ENCODE measurements around the gene DACT3. TPM values are rescaled to one million over a fixed set of nuclear protein-coding genes. Genes with fewer than 3 reads are reported as not detected.
"Not testable (repeated sequence)": the region's sequence is repeated elsewhere in the genome, so short reads cannot be mapped to it uniquely, and the experiment has no call there.

The DACT3 gene
- total RNA-seq, 1 donor from 2014 or later = 2.6 TPM

DNA sequence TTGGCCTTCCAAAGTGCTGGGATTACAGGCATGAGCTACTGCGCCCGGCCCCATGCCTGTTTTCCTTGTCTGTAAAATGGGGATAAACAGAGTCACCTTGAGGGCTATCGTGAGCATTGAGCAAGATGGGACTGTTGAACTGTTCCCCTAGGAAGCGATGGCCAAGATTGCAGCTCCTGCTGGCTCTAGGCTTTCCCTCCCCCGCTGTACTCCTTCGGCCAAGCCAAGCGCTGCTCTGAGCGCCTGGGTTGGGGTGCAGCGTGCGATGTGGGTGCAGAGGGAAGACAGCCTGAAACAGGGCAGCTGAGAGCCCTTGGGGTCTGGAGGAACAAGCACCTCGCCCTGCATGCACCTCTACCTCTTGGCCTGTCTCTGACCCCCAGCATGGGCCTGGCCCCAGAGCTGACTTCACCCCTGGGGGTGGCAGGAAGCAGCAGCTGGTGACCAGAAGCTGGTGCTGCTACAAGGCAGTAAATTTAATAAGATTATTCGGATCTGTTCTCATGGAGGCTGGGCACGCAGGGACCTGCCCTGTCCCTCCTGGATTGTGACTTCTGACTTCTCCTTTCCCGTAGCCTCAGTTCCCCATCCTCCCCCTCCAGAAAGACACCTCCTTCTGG, 30.3 kb downstream of the DACT3 start:
- Mint-ChIP-seq H3K9me3 (ENCODE audit: low read depth) (no peaks in the 10 kb centered on the region), H3K27me3 (peaks cover 49% of the 10 kb centered on the region), H3K36me3 (ENCODE audit: insufficient read depth) (no peaks in the 10 kb centered on the region), H3K27ac (no peak overlapping the region), H3K4me3 (ENCODE audit: low read depth) (no peak overlapping the region), H3K4me1 (ENCODE audit: low read depth) (peaks cover 3% of the 10 kb centered on the region)
- DNase-seq (ENCODE audit: low spot score, unreplicated experiment) = no peak
- TF ChIP-seq, protein P1, sequence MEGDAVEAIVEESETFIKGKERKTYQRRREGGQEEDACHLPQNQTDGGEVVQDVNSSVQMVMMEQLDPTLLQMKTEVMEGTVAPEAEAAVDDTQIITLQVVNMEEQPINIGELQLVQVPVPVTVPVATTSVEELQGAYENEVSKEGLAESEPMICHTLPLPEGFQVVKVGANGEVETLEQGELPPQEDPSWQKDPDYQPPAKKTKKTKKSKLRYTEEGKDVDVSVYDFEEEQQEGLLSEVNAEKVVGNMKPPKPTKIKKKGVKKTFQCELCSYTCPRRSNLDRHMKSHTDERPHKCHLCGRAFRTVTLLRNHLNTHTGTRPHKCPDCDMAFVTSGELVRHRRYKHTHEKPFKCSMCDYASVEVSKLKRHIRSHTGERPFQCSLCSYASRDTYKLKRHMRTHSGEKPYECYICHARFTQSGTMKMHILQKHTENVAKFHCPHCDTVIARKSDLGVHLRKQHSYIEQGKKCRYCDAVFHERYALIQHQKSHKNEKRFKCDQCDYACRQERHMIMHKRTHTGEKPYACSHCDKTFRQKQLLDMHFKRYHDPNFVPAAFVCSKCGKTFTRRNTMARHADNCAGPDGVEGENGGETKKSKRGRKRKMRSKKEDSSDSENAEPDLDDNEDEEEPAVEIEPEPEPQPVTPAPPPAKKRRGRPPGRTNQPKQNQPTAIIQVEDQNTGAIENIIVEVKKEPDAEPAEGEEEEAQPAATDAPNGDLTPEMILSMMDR (IDR thresholded peaks at IDR 0.05; ENCODE audit: unreplicated experiment) = no peak

DNA sequence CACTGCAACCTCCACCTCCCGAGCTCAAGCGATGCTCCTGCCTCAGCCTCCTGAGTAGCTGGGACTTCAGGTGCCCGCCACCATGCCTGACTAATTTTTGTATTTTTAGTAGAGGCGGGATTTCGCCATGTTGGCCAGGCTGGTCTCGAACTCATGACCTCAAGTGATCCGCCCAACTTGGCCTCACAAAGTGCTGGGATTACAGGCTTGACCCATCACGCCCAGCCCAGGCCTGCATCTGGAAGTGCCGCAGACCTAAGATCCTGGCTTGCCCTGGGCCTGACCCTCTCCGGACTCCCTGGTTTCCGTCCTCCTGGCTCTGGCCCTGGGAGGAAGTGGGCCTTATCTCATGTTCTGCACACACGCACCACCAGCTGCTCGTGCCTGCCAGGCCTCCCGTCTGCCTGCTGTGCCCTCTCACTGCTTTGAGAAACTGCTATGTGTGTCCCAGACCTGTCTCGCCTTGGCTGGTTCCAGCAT, 31.4 kb downstream of the DACT3 start:
- Mint-ChIP-seq H3K27me3 (peaks cover 46% of the 10 kb centered on the region), H3K9me3 (ENCODE audit: low read depth) (no peaks in the 10 kb centered on the region), H3K4me1 (ENCODE audit: low read depth) (peaks cover 3% of the 10 kb centered on the region), H3K4me3 (ENCODE audit: low read depth) (no peak overlapping the region), H3K36me3 (ENCODE audit: insufficient read depth) (no peaks in the 10 kb centered on the region), H3K27ac (no peak overlapping the region)
- no peak for DNase-seq (ENCODE audit: low spot score, unreplicated experiment)
- TF ChIP-seq, protein P1 (IDR thresholded peaks at IDR 0.05; ENCODE audit: unreplicated experiment) = no peak

GRCh38 chr19:46628970-46629369, 32.0 kb downstream of the DACT3 start:
- not testable (repeated sequence) for H3K27ac Mint-ChIP-seq; H3K4me3 Mint-ChIP-seq (ENCODE audit: low read depth); H3K9me3 Mint-ChIP-seq (ENCODE audit: low read depth); DNase-seq (ENCODE audit: low spot score, unreplicated experiment); H3K36me3 Mint-ChIP-seq (ENCODE audit: insufficient read depth); H3K4me1 Mint-ChIP-seq (ENCODE audit: low read depth)
- H3K27me3 Mint-ChIP-seq = peaks cover 43% of the 10 kb centered on the region

DNA sequence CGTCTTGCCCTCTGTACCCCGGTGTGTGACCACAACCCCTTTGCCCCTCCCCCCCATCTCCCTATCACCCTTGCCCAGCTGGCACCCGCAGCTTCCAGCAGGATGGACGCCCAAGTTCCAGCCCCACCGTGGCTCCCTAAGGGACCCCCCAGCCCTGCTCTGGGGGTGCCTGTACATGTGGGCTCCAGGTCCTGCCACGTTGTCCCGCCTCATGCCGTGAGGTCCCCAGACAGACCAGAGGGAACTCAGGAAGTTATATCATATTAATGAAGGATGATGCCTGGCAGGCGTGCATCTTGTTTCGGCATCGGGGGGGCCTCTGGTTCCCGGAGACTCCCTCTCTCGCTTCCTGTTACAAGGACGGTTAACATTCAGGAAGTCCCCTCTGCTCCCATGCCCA, 34.5 kb downstream of the DACT3 start:
- Mint-ChIP-seq H3K9me3 (ENCODE audit: low read depth) (no peaks in the 10 kb centered on the region), H3K27me3 (peaks cover 21% of the 10 kb centered on the region), H3K36me3 (ENCODE audit: insufficient read depth) (no peaks in the 10 kb centered on the region), H3K4me3 (ENCODE audit: low read depth) (no peak overlapping the region), H3K4me1 (ENCODE audit: low read depth) (no peaks in the 10 kb centered on the region), H3K27ac (no peak overlapping the region)
- TF ChIP-seq, protein P1 (IDR thresholded peaks at IDR 0.05; ENCODE audit: unreplicated experiment) = no peak
- DNase-seq (ENCODE audit: low spot score, unreplicated experiment) = no peak

GRCh38 chr19:46625731-46626130, 35.3 kb downstream of the DACT3 start:
- Mint-ChIP-seq H3K27ac (no peak overlapping the region), H3K36me3 (ENCODE audit: insufficient read depth) (no peaks in the 10 kb centered on the region), H3K4me3 (ENCODE audit: low read depth) (no peak overlapping the region), H3K4me1 (ENCODE audit: low read depth) (peaks cover 1% of the 10 kb centered on the region), H3K9me3 (ENCODE audit: low read depth) (no peaks in the 10 kb centered on the region), H3K27me3 (peaks cover 21% of the 10 kb centered on the region)
- no peak for DNase-seq (ENCODE audit: low spot score, unreplicated experiment)
- TF ChIP-seq, protein P1 (IDR thresholded peaks at IDR 0.05; ENCODE audit: unreplicated experiment) = no peak

All from progenitor cell of endocrine pancreas (in vitro differentiated cells).